Inflammatory macrophage treated with lipopolysaccharide for 1 hour (primary cell): ENCODE measurements around the gene YJEFN3.

Source experiments
- DNase-seq, 2 donors: peaks; one replicate each; pipeline ENCODE4 v3.0.0-alpha.2; 2020 to 2022

YJEFN3 gene

DNA sequence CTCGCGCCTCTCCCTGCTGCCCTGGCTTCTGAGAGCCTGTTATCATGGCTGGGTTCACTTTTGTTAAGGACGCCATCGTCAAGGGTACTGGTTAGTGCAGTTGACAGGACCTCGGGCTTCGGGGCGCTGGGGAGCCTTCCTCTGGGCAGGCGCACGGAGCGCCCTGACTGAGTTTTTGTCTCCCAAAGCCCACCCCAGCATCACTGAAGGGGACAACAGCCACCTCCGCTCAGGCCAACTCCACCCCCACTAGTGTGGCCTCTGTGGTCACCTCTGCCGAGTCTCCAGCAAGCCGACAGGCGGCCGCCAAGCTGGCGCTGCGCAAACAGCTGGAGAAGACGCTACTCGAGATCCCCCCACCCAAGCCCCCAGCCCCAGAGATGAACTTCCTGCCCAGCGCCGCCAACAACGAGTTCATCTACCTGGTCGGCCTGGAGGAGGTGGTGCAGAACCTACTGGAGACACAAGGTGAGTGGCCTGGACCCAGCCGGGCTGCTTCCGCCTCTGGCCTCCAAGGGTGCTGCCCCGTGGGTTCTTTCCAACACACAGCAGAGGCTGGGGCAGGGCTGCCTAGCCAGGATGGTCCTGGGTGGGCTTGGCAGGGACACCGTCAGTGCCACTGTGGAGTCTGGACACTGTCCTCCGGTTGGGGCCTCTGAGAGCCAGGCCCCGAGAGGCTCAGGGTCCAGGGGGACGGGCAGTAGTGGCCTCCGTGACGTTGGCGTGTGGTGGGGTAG lies 30.3 kb upstream of the YJEFN3 start:
- DNase-seq, result no peak

DNA sequence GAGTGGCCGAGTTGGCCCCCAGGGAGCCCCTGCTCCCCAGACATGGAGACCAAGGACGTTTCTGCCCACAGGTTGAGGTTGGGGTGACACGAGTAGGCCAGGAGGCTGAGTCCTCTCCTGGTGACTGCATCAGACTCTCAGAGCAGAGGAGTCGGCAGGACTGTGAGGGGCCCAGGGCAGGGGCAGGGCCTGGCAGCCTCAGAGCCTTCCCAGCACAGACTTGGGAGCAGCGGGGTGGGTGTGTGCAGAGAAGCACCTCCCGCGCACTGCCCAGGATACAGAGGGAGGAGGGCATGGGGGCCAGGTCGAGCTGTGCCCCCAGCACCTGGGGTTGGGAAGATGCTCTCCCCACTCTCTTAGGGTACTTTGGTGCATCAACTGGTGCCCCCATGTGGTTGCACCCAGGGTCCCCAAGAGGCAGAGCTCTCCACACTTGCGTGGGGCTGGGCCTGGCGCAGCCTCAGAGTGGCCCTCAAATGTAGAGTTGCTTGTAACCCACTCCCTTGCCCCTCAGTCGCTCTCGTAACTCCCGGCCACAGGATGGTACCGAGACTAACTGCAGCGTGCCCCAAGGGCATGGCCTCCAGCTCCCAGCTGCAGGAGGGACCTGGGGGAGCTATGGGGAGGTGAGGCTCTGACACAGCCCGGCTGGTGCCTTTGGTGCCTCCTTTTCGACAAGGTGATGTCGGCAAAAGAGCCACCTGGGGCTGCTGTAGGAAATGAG lies 29.3 kb upstream of the YJEFN3 start:
- DNase-seq, result no peak

DNA sequence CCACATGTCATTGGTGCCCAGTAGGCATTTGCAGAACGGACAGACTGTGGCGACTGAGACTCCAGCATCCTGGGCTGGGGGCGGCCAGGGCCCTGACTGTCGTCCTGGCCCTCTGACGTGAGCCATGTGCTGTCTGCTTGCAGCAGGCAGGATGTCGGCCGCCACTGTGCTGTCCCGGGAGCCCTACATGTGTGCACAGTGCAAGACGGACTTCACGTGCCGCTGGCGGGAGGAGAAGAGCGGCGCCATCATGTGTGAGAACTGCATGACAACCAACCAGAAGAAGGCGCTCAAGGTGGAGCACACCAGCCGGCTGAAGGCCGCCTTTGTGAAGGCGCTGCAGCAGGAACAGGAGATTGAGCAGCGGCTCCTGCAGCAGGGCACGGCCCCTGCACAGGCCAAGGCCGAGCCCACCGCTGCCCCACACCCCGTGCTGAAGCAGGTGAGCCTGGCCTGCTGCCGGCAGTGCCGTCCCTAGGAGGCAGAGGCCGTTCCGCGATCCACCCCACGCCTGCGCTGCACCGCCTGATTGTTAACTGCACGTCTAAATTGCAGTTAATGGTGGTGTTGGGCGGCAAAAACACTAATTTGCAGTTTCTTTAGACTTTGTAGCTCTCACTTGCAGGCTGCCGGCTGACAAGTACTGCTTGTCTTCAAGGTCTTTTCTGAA lies 27.6 kb upstream of the YJEFN3 start:
- DNase-seq, result no peak

- DNase-seq, result no peak
Observed at GRCh38 chr19:19501798-19502197, 26.9 kb upstream of the YJEFN3 start.

GRCh38 chr19:19502281-19502680 lies 26.4 kb upstream of the YJEFN3 start:
- no peak for DNase-seq

- DNase-seq, result no peak
Observed at GRCh38 chr19:19502808-19503602, 25.7 kb upstream of the YJEFN3 start.

- DNase-seq, result no peak
Observed at GRCh38 chr19:19504754-19505668, 23.7 kb upstream of the YJEFN3 start.

GRCh38 chr19:19505669-19506326 lies 22.9 kb upstream of the YJEFN3 start:
- DNase-seq, result no peak

GRCh38 chr19:19506592-19506991 lies 22.1 kb upstream of the YJEFN3 start:
- no peak for DNase-seq

GRCh38 chr19:19507354-19507753 lies 21.4 kb upstream of the YJEFN3 start:
- DNase-seq, result no peak

DNA sequence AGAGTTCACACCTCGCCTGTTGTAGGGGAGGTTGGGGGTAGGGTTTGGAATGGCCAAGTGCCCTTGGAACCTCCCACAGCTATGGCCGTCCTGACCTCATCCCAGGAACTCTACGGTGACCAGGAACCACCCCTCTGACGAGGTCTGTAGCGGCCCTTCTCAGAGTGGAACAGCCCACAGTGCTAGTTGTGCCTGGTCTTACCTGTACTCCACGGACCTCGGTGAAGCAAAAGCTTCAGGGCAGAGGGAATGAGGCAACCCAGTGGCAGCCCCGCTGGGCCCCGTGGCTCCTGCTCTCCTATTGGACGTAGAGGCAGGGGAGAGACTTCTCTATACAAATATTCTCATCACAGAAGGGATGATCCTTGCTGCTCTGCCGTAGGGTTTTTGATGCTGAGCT lies 20.5 kb upstream of the YJEFN3 start:
- DNase-seq, result no peak

- no peak for DNase-seq
Observed at GRCh38 chr19:19510432-19510831, 18.3 kb upstream of the YJEFN3 start.

DNA sequence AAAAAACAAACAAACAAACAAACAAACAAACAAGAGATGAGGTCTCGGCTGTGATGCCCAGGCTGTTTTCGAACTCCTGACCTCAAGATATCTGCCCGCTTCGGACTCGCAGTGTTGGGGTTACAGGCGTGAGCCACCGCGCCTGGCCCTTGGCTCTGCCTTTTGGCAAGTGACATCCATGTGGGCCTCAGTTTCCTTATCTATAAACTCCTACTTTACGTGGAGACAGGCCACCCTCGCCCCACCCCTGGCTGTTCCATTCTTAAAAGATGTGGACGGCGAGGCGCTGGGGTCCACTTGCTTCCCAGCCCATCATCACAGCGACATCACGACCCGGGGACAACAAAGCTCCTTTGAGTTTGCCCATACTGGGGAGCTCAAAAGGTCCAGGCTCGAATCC lies 15.0 kb upstream of the YJEFN3 start:
- DNase-seq, result no peak

DNA sequence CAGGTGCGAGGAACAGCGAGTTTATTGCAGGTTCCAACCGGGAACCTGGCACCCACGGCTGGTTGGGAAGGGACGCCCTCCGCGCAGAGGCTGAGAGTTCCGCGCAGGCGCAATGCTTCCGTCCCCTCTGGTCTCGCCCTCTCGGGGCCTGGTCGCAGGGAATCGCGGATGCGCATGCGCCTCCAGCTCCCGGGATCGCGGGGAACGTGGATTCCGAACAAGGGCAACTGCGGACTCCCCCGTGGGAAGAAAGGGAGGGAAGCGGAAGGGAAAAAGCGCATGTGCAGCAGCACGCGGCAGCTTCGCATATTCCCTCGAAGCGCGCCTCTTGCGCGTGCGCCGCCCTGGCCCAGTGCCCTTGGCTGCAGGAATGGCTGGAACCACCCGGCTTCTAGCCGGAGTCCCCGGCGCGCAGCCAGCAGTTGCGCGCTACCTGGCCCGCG lies 14.5 kb upstream of the YJEFN3 start:
- peak; percentile 53 to 62 for DNase-seq

- no peak for DNase-seq
Observed at GRCh38 chr19:19514881-19515641, 13.7 kb upstream of the YJEFN3 start, which contains the start of gene TSSK6. TSSK6 (minus strand) TSS chr19:19515548; CDS start chr19:19515427, 121 bp downstream.

DNA sequence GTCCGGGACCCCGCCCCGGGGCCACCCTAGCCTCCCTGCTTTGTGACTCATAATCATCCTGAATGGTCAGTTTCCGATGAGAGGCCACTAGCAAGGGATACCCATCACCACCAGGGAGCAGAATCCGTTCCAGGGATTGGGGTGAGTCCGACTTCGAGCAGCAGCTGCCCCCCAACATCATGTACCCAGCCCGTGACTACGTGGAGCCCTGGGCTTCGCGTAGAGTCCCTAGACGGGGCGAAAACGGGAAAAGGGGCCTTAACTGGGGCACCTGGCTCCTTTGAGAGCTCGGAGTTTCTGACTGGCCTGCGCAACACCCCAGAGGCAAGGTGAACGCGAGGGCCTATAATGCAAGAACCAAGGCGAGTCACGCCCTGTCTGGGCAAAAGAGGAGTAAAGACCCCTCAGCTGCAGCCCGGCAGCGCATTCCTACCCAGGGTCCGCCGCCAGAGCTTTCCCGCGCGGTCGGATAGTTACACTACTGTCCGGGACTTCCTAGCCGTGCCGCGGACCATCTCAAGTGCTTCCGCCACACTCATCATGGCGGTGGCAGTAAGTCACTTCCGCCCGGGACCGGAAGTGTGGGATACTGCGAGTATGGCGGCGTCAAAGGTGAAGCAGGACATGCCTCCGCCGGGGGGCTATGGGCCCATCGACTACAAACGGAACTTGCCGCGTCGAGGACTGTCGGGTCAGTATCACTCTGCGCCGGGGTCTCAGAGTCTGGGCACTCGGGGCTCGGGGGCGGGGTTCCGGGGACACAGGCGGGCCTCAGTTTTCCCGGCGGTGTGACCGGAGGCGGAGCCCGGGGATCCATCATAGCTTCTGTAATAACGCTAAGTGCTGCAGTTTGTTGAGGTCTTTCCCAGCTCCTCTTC lies 12.8 kb upstream of the YJEFN3 start, which contains the start of gene NDUFA13:
Gene NDUFA13 (plus strand): TSS at position 584 of the 878 bp plus-strand sequence. CDS start 14 bp downstream, at position 598.
- peak; percentile 87 to 99 for DNase-seq

DNA sequence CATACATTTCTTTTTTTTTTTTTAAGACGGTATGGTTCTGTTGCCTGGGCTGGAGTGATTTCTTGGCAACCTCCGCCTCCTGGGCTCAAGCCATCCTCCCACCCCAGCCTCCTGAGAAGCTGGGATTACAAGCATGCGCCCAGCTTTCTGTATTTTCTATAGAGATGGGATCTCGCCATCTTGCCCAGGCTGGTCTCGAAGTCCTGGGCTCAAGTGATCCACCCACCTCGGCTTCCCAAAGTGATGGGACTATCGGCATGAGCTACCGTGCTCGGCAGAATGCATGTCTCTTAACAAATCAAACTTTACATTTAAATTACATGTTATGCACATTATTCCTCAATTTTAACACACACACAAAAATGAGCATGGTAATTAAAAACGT lies 11.5 kb upstream of the YJEFN3 start:
- no peak for DNase-seq

- DNase-seq, result no peak
Observed at GRCh38 chr19:19520989-19521388, 7.7 kb upstream of the YJEFN3 start.

DNA sequence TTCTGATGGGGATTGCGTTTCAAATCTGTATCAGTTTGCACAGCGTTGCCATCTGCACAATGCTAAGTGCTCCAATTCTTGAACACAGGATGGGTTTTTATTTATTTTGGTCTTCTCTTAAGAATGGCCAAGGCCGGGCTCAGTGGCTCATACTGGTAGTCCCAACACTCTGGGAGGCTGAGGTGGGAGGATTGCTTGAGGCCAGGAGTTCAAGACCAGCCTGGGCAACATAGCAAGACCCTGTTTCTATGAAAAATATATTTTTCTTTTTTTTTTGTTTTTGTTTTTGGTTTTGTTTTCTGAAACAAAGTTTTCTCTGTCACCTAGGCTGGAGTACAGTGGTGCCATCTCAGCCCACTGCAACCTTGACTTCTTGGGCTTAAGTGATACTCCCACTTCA lies 5.5 kb upstream of the YJEFN3 start:
- DNase-seq, result no peak
